ENCODE results near the gene AP1B1.

AP1B1 gene

GRCh38 chr22:29313576-29314466 lies 74.5 kb downstream of the AP1B1 start:
- Histone ChIP-seq H3K27ac (ENCODE audit: low read depth, low read length, severe bottlenecking) (no peak overlapping the region), H3K4me3 (ENCODE audit: extremely low read depth, insufficient read depth, low read length, poor library complexity, severe bottlenecking) (peak overlapping the region; percentile 35), H3K4me1 (ENCODE audit: control insufficient read depth, insufficient read depth, low read length, poor library complexity, severe bottlenecking) (peaks cover 18% of the 10 kb centered on the region), H3K9me3 (ENCODE audit: control insufficient read depth, low read length) (no peaks in the 10 kb centered on the region), H3K36me3 (ENCODE audit: control insufficient read depth, insufficient read depth, low read length) (peaks cover 22% of the 10 kb centered on the region)
- WGBS, 2 experiments (ENCODE audit: insufficient coverage in 2 of 2) = 73 to 77% methylated on average over 51 of the region's 51 CpGs

GRCh38 chr22:29313126-29313575 lies 75.2 kb downstream of the AP1B1 start:
- H3K9me3 ChIP-seq (ENCODE audit: control insufficient read depth, low read length) = no peaks in the 10 kb centered on the region
- peaks cover 23% of the 10 kb centered on the region for H3K4me1 ChIP-seq (ENCODE audit: control insufficient read depth, insufficient read depth, low read length, poor library complexity, severe bottlenecking)
- 76 to 82% methylated on average over 37 to 44 of the region's 44 CpGs for WGBS, 2 experiments (ENCODE audit: insufficient coverage in 2 of 2)
- H3K4me3 ChIP-seq (ENCODE audit: extremely low read depth, insufficient read depth, low read length, poor library complexity, severe bottlenecking) = no peak overlapping the region
- no peak overlapping the region for H3K27ac ChIP-seq (ENCODE audit: low read depth, low read length, severe bottlenecking)
- peaks cover 22% of the 10 kb centered on the region for H3K36me3 ChIP-seq (ENCODE audit: control insufficient read depth, insufficient read depth, low read length)

- no peak overlapping the region for H3K27ac ChIP-seq (ENCODE audit: low read depth, low read length, severe bottlenecking)
- no peak overlapping the region for H3K4me3 ChIP-seq (ENCODE audit: extremely low read depth, insufficient read depth, low read length, poor library complexity, severe bottlenecking)
- peaks cover 22% of the 10 kb centered on the region for H3K36me3 ChIP-seq (ENCODE audit: control insufficient read depth, insufficient read depth, low read length)
- no peaks in the 10 kb centered on the region for H3K9me3 ChIP-seq (ENCODE audit: control insufficient read depth, low read length)
- peaks cover 23% of the 10 kb centered on the region for H3K4me1 ChIP-seq (ENCODE audit: control insufficient read depth, insufficient read depth, low read length, poor library complexity, severe bottlenecking)
- WGBS, 2 experiments (ENCODE audit: insufficient coverage in 2 of 2) = 95 to 97% methylated on average over 23 of the region's 25 CpGs
Observed at GRCh38 chr22:29312218-29313125, 75.9 kb downstream of the AP1B1 start.

GRCh38 chr22:29311464-29312217 lies 76.7 kb downstream of the AP1B1 start:
- Histone ChIP-seq H3K4me1 (ENCODE audit: control insufficient read depth, insufficient read depth, low read length, poor library complexity, severe bottlenecking) (peaks cover 23% of the 10 kb centered on the region), H3K4me3 (ENCODE audit: extremely low read depth, insufficient read depth, low read length, poor library complexity, severe bottlenecking) (no peak overlapping the region), H3K27ac (ENCODE audit: low read depth, low read length, severe bottlenecking) (peak overlapping the region; percentile 69), H3K36me3 (ENCODE audit: control insufficient read depth, insufficient read depth, low read length) (peaks cover 22% of the 10 kb centered on the region), H3K9me3 (ENCODE audit: control insufficient read depth, low read length) (no peaks in the 10 kb centered on the region)
- 90 to 92% methylated on average over 44 to 50 of the region's 50 CpGs for WGBS, 2 experiments (ENCODE audit: insufficient coverage in 2 of 2)

GRCh38 chr22:29310863-29311339 lies 77.5 kb downstream of the AP1B1 start:
- 49 to 51% methylated on average over 4 to 12 of the region's 18 CpGs for WGBS, 2 experiments (ENCODE audit: insufficient coverage in 2 of 2)
- H3K9me3 ChIP-seq (ENCODE audit: control insufficient read depth, low read length) = no peaks in the 10 kb centered on the region
- peak overlapping the region; percentile 69 for H3K27ac ChIP-seq (ENCODE audit: low read depth, low read length, severe bottlenecking)
- H3K4me1 ChIP-seq (ENCODE audit: control insufficient read depth, insufficient read depth, low read length, poor library complexity, severe bottlenecking) = peaks cover 23% of the 10 kb centered on the region
- H3K36me3 ChIP-seq (ENCODE audit: control insufficient read depth, insufficient read depth, low read length) = peaks cover 22% of the 10 kb centered on the region
- no peak overlapping the region for H3K4me3 ChIP-seq (ENCODE audit: extremely low read depth, insufficient read depth, low read length, poor library complexity, severe bottlenecking)

- Histone ChIP-seq H3K27ac (ENCODE audit: low read depth, low read length, severe bottlenecking) (peak overlapping the region; percentile 69), H3K4me3 (ENCODE audit: extremely low read depth, insufficient read depth, low read length, poor library complexity, severe bottlenecking) (no peak overlapping the region), H3K9me3 (ENCODE audit: control insufficient read depth, low read length) (no peaks in the 10 kb centered on the region), H3K36me3 (ENCODE audit: control insufficient read depth, insufficient read depth, low read length) (peaks cover 22% of the 10 kb centered on the region), H3K4me1 (ENCODE audit: control insufficient read depth, insufficient read depth, low read length, poor library complexity, severe bottlenecking) (peaks cover 23% of the 10 kb centered on the region)
- 86 to 90% methylated on average over 16 to 21 of the region's 28 CpGs for WGBS, 2 experiments (ENCODE audit: insufficient coverage in 2 of 2)
Observed at GRCh38 chr22:29310065-29310862, 78.1 kb downstream of the AP1B1 start.

- Histone ChIP-seq H3K4me3 (ENCODE audit: extremely low read depth, insufficient read depth, low read length, poor library complexity, severe bottlenecking) (no peak overlapping the region), H3K9me3 (ENCODE audit: control insufficient read depth, low read length) (no peaks in the 10 kb centered on the region), H3K36me3 (ENCODE audit: control insufficient read depth, insufficient read depth, low read length) (peaks cover 22% of the 10 kb centered on the region), H3K27ac (ENCODE audit: low read depth, low read length, severe bottlenecking) (no peak overlapping the region), H3K4me1 (ENCODE audit: control insufficient read depth, insufficient read depth, low read length, poor library complexity, severe bottlenecking) (peaks cover 23% of the 10 kb centered on the region)
- 95 to 98% methylated on average over 10 to 17 of the region's 21 CpGs for WGBS, 2 experiments (ENCODE audit: insufficient coverage in 2 of 2)
Observed at GRCh38 chr22:29309332-29310064, 78.9 kb downstream of the AP1B1 start.

- Histone ChIP-seq H3K4me1 (ENCODE audit: control insufficient read depth, insufficient read depth, low read length, poor library complexity, severe bottlenecking) (peaks cover 21% of the 10 kb centered on the region), H3K27ac (ENCODE audit: low read depth, low read length, severe bottlenecking) (no peak overlapping the region), H3K4me3 (ENCODE audit: extremely low read depth, insufficient read depth, low read length, poor library complexity, severe bottlenecking) (no peak overlapping the region), H3K9me3 (ENCODE audit: control insufficient read depth, low read length) (no peaks in the 10 kb centered on the region), H3K36me3 (ENCODE audit: control insufficient read depth, insufficient read depth, low read length) (peaks cover 22% of the 10 kb centered on the region)
- 80 to 82% methylated on average over 5 to 13 of the region's 13 CpGs for WGBS, 2 experiments (ENCODE audit: insufficient coverage in 2 of 2)
Observed at GRCh38 chr22:29308791-29309262, 79.5 kb downstream of the AP1B1 start.

- WGBS, 2 experiments (ENCODE audit: insufficient coverage in 2 of 2) = 94 to 97% methylated on average over 49 to 50 of the region's 50 CpGs
- Histone ChIP-seq H3K4me1 (ENCODE audit: control insufficient read depth, insufficient read depth, low read length, poor library complexity, severe bottlenecking) (peaks cover 18% of the 10 kb centered on the region), H3K36me3 (ENCODE audit: control insufficient read depth, insufficient read depth, low read length) (peaks cover 21% of the 10 kb centered on the region), H3K9me3 (ENCODE audit: control insufficient read depth, low read length) (no peaks in the 10 kb centered on the region), H3K4me3 (ENCODE audit: extremely low read depth, insufficient read depth, low read length, poor library complexity, severe bottlenecking) (peak overlapping the region; percentile 71), H3K27ac (ENCODE audit: low read depth, low read length, severe bottlenecking) (no peak overlapping the region)
Observed at GRCh38 chr22:29308148-29308790, 80.1 kb downstream of the AP1B1 start.

Data from mesodermal cell (in vitro differentiated cells).